GM12873 (cell line): ENCODE results near the gene SLC46A2.

Experiments used
- CTCF ChIP-seq: IDR thresholded peaks from 2 replicates; pipeline ENCODE4 v1.5.1; 2012; ENCODE audit warnings: low read depth, mild to moderate bottlenecking, moderate library complexity, low read length, control low read depth; ENCODE audit not compliant: insufficient read depth; ENCODE audit errors: missing control alignments

SLC46A2 gene

GRCh38 chr9:112831969-112832368 is 58.7 kb downstream of the SLC46A2 start:
- TF ChIP-seq CTCF: no peak

GRCh38 chr9:112831281-112831851 is 59.3 kb downstream of the SLC46A2 start:
- TF ChIP-seq CTCF: no peak
